Germinal center (tissue), 1 donor: ENCODE measurements around the gene ACOT4.
"Not testable (repeated sequence)": the region's sequence is repeated elsewhere in the genome, so short reads cannot be mapped to it uniquely, and the experiment has no call there.

ENCODE experiments used
- DNase-seq: peaks from one replicate; pipeline ENCODE4 v3.0.0; 2012; ENCODE audit warnings: mixed read lengths, low spot score

Gene ACOT4

DNA sequence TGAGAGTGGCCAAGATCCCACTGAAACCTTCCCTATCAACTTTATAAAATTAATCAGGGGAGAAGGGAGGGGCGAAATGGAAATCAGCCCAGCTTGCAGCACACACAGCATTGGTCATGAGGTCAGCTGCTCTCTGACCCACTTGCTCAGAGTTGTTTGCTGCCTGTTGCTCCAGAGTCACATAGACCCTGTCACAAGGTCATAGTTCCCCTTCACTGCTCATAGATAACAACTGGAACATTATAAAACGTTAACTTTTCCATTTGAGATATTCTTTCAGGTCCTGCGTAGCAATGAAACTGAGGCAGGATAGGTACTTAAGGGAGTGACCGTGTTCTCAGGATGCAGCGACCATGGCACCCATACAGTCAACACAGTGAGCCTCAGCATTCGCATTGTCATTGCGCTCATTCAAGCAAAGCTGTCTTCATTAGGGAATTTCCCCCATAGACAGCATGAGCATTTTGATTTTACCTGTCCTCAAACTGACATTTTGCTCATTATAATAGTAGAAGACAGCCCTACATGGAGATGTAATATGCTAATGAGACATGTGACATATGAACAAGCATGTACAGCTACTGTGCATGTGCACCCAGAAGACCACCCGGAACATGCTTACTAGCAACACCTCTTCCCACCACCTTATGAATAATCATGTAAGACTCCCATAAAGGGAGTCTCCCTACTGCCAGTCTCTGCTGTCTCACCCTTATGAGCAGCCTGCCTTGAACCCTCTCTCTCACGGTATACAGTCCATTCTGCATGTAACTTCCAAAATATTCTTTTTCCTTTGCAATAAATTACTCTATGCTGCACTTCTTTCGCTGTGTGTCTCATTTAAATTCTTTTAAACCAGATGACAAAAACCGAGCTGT, 9.3 kb upstream of the ACOT4 start:
- not testable (repeated sequence) for DNase-seq

DNA sequence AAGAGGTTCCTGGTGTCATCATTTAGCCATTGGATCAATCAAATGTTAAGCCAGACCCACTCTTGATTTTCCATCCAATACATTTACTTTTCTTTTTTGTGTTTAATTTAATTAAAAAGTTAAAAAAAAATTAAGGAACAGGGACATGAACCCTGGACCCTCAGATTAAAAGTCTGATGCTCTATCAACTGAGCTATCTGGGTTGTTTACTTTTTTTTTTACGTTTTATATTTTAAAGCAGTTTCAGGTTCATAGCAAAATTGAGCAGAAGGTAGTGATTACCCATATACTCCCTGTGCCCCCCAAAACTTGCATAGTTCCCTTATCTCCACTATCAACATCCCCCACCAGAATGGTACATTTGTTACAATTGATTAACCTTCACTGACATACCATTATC, 3.0 kb upstream of the ACOT4 start:
- DNase-seq: no peak

DNA sequence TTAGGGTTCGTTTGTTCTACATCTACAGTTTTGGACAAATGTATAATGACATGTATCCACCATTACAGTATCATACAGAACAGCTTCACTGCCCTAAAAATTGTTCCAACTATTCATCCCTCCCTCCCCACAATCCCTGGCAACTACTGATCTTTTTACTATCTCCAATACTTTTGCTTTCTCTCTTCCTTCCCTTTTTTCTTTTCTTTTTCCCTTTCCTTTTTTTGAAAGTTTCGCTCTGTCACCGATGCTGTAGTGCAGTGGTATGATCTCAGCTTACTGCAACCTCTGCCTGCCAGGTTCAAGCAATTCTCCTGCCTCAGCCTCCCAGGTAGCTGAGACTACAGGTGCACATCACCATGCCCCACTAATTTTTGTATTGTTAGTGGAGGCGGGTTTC, 2.6 kb upstream of the ACOT4 start:
- no peak for DNase-seq

DNA sequence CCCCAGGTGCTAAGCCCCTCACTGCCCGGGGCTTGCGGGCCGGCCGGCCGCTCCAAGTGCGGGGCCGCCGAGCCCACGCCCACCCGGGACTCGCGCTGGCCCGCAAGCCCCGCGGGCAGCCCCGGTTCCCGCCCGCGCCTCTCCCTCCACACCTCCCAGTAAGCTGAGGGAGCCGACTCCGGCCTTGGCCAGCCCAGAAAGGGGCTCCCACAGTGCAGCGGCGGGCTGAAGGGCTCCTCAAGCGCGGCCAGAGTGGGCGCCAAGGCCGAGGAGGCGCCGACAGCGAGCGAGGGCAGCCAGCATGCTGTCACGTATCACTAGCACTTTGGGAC, 1.0 kb upstream of the ACOT4 start:
- DNase-seq: not testable (repeated sequence)

DNA sequence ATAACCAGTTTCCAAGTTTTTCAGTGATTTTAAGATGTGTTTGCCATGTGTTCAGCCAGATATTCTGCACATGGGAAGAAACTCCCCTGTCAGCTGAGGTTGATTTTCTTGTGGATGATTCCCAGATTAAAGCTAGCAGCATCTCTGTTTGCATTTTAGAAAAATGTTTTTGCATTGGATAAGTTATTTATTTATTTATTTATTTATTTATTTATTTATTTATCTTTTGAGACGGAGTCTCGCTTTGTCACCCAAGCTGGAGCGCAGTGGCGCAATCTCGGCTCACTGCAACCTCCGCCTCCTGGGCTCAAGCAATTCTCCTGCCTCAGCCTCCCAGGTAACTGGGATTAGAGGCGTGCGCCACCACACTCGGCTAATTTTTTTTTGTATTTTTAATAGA, 2.8 kb downstream of the ACOT4 start:
- no peak for DNase-seq

DNA sequence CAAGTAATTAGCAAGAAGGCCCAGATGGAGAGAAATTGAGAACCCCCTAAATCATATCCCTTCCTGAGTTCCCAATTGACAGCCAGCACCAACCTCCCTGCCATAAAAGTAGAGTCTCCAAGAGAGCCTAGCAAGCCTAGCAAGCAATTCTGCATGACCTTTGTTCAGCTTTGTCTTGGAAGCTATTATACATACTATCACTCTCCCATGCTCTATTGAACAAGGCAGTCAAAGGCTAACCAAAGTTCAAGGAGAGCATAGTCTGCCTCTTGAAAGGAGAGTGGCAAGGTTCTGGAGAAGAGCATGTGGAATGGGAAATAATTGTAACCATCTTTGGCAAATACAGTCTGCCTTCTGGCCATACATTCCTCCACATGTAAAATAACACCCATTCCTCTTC, 7.8 kb downstream of the ACOT4 start:
- no peak for DNase-seq

DNA sequence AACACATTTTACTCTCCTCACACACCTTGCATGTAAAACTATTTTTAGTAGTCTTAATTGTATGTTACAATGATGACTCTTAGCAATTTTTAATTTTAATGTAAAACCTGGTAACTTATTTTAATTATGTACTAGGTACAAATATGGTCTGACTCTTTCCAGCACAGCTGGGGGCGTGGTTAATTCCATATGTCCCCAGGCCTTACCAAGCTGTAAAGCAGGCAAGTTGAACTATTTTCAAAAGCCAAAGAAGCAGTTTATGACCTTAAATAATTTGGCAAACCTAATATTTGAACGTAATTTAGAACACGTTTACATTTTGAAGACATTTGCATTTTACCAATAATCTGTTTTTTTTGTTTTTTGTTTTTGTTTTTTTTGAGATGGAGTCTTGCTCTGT, 11.3 kb downstream of the ACOT4 start:
- DNase-seq: no peak

DNA sequence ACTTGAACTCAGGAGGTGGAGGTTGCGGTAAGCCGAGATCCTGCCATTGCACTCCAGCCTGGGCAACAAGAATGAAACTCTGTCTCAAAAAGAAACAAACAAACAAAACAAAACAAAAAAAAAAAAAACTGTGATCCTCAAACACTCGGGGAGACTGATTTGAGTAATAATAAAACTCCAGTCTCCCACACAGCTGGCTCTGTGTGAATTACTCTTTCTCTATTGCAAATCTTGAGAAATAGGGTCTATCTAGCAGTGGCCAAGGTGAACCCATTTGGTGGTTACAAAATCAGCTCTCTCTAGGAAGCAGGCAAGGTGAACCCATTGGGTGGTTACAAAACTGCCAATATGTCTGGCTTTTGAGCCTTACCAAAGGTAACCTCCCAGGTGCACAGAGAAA, 14.6 kb downstream of the ACOT4 start:
- DNase-seq: no peak

DNA sequence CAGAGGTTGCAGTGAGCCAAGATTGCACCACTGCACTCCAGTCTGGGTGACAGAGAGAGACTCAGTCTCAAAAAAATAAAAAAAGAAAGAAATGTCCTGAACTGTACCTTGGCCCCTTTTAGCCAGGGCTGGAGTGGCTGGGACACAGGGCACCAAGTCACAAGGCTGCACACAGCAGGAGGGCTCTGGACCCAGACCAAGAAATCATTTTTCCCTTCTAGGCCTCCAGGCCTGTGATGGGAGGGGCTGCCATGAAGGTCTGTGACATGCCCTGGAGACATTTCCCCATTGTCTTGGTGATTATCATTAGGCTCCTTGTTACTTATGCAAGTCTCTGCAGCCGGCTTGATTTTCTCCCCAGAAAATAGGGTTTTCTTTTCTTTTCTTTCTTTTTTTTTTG, 15.6 kb downstream of the ACOT4 start:
- no peak for DNase-seq

DNA sequence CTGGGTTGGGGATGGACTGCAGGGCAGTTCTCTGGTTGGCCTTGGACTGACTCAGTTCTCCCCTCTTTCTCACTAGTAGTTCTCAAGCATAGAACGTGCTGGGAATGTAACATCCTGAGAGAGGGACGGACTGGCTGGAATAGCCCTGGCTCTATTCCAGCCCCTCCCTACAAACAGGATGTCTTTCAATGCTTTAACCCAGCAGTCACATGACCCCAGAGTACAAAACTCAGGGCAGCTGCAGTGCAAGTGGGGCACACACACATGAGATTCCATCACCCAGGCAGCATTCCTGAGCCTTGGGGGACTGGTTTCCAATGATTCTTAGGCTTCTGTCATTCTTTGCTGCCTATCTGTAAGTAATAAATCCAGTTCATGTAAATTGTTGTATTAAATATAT, 19.0 kb downstream of the ACOT4 start:
- DNase-seq: no peak

DNA sequence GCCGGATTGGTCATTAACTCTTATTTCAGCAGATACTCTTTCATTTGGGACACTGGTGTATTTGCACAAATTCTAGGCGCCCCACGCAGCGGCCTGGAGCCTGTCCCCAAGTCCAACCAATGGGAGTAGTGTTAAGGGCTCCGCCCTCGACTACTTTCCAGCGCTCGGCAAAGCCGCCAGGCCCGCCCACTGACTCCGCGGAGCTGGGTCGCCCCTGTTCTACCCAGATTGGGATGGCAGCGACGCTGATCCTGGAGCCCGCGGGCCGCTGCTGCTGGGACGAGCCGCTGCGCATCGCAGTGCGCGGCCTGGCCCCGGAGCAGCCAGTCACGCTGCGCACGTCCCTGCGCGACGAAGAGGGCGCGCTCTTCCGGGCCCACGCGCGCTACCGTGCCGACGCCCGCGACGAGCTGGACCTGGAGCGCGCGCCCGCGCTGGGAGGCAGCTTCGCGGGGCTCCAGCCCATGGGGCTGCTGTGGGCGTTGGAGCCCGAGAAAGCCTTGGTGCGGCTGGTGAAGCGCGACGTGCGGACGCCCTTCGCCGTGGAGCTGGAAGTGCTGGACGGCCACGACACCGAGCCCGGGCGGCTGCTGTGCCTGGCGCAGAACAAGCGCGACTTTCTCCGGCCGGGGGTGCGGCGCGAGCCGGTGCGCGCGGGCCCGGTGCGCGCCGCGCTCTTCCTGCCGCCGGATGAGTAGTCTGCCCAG, 20.8 kb downstream of the ACOT4 start, which contains the start of gene ACOT6:
Gene ACOT6 (plus strand): TSS at position 179 of the 707 bp plus-strand sequence. CDS start 55 bp downstream, at position 234.
- DNase-seq: peak; percentile 70

DNA sequence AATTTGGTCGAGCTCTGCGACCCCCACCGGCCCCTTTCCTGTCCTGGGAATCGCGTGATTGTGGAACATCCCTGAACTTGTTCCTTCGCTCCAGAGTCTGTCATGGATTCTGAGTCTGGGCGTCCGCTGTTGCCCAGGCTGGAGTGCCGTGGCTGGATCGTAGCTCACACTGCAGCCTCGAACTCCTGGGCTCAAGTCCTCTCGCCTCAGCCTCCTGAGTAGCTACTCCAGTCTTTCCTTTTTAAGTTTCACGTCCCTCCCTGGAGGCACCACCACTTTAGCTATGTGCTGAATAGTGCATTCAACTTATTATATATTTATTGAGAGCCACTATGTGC, 21.3 kb downstream of the ACOT4 start:
- DNase-seq: no peak

DNA sequence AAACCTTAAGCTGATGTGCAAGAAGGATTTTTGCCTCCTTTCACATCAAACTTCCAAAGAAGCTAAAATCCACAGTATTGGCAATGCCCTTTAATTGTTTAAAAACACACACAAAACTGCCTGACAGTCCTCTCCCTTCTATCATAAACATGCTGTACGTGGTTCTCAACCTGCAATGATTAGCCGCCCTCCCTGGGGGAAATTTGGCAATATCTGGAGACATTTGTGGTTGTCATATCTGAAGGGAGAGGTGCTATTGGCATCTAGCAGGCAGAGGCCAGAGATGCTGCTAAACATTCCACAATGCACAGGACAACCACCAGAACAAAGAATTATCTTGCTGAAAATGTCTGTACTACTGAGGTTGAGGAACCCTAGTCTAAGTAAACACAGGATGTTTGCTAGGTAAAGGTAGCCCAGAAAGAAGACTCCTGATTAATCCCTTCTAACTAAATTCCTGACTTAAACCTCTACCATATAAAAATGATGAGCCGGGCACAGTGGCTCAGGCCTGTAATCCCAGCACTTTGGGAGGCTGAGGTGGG, 21.8 kb downstream of the ACOT4 start:
- DNase-seq: no peak

DNA sequence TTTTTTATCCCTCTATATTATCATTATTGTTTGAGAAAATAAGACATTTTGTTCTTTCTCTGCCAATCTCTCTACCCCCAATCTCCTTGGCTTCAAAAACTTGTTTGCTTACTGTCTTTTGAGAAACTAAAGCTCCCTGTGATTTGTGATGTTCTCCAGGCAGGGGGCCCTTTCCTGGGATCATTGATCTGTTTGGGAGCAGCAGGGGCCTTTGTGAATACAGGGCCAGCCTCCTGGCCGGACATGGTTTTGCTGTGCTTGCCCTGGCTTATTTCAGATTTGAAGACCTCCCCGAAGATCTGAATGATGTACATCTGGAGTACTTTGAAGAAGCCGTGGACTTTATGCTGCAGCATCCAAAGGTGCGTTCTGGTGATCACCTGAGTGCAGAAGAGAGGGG, 25.2 kb downstream of the ACOT4 start:
- DNase-seq: no peak

DNA sequence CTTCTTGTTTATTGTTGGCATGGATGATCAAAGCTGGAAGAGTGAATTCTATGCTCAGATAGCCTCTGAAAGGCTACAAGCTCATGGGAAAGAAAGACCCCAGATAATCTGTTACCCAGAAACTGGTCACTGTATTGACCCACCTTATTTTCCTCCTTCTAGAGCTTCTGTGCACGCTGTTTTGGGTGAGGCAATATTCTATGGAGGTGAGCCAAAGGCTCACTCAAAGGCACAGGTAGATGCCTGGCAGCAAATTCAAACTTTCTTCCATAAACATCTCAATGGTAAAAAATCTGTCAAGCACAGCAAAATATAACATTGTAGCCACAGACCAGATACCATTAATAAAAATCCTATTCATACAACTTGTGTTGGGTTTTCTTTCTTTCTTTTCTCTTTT, 27.9 kb downstream of the ACOT4 start:
- no peak for DNase-seq

DNA sequence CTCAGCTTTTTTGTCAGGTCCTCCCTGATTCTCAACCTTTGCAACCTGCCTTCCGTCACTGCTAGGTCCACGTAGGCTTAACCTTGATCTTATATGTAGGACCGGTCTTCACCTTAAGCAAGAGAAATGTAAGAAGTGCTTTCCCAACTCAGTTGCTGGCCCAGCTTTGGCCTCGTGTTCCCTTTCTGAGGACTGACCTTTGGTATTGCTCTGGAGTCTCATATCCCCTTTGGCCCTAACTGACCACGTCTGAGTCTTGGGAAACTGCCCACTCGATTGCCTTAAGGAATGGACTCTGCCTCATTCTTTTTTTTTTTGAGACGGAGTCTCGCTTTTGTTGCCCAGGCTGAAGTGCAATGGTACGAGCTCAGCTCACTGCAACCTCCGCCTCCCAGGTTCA, 28.6 kb downstream of the ACOT4 start:
- no peak for DNase-seq

DNA sequence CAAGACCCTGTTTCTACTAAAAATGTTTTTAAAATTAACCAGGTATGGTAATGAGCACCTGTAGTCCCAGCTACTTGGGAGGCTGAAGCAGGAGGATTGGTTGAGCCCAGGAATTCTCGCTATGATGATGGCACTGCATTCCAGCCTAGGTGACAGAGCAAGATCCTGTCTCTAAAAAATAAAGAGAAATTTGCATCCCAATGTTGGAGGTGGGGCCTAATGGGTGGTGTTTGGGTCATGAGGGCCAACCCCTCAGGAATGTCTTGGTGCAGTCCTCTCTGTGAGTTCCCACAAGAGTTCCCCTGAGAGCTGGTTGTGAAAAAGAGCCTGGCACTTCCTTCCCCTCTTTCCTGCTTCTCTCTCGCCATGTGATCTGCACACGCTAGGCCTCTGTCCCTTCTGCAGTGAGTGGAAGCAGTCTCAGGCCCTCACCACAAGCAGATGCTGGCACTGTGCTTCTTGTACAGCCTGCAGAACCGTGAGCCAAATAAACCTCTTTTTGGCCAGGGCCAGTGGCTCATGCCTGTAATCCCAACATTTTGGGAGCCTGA, 31.9 kb downstream of the ACOT4 start:
- no peak for DNase-seq

DNA sequence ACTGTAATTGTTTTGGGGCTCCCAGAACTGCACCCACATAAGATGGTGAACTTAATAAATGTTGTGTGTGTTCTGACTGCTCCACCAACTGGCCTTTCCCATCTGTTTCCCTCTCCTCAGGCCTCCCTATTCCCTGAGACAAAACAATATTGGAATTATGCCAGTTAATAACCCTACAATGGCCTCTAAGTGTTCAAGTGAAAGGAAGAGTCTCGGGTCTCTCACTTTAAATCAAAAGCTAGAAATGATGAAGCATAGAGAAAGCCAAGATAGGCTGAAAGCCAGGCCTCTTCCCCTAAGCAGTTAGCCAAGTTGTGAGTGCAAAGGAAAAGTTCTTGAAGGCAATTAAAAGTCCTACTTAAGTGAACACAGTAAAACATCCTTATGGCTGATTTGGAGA, 34.0 kb downstream of the ACOT4 start:
- no peak for DNase-seq

DNA sequence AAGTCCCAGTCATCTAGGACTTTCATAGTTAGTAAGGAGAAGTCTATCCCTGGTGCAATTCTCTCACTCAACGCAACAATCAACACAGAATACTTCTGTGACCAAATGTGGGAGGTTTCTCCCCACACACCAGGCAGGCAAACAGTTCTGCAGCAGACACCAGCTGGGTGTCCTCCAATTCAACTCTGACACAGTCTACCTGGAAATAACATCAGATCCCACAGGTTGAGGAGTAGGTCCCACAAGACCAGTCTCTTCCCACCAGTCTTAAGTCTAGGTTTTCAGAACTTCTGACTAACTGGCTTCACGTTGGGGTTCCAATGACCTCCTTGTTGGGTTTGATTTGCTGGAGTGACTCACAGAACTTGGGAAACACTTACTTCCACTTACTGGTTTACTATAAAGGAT, 35.5 kb downstream of the ACOT4 start:
- no peak for DNase-seq

DNA sequence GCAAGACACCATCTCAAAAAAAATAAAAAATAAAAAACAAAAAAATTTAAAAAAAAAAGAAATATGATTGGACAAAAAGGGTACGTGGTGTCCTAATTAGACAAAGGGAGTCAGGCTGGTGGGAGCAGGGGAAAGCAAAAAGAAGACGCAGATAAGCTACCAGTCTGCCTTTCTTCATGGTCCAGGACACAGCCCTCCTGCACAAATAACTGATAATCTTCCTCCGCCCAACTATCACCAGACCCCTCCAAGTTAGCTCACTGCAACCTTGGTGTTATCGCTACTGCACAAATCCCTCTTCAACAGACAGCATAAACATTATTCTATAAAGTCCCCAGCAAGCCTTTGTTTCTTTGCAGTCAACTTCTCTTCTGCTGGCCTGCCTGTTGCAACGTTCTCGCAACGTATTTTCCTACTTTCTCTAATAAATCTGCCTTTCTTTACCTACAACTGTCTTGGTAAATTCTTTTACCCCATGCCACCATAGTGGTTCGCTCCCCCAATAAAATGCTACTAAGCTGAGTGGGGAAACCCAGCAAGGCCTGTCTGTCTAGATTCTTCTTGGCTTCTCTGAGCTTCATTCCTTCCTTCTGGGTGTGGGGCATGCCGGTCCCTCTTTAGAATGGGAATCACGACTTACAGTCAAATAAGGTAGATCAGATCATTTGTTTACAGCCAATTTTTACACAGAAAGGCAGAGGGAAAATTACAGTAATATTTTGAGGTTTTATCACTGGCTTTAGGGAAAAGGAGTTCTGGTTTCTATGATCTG, 38.5 kb downstream of the ACOT4 start:
- no peak for DNase-seq

DNA sequence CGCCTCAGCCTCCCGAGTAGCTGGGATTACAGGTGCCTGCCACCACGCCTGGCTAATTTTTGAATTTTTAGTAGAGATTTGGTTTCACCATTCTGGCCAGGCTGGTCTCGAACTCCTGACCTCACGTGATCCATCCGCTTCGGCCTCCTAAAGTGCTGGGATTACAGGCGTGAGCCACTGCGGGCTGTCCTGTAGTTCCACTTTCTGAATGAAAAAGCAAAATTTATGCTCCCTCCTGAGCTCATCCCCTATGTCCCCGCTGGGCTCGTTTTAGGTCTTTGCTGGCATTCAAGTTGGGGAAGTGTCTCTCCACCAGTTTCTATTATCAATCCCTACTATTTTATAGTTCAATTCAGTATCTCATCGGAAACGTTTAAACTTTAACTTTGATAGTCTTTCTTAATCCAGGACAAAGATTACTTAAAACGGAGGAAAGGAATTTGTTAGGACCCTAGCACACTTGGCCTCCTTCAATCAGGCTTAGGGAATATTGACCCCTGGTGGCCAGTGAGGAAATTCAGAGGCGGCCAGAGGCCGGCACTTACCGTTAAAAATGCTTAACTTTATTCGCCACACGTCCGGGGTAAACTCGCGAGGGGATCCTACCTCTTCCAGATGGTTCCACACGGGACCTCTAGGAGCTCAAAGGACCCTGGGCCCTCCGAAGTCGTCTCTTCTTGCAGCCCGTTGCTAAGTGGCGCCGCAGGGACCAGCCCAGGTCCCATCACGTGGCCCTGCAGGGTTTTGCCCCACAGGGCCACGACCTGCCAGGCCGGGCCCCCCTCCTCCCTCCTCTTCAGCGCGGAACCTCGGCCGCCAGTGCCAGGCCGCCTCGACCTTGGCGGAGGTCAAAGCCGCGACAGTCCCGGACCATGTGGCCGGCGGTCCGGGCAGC, 41.7 kb downstream of the ACOT4 start:
- peak; percentile 50 for DNase-seq
